Measurements from ENCODE around the gene NAPB.
"Not testable (repeated sequence)": the region's sequence is repeated elsewhere in the genome, so short reads cannot be mapped to it uniquely, and the experiment has no call there.

NAPB gene

GRCh38 chr20:23420943-23421931 lies at the start of gene NAPB:
Gene NAPB (minus strand): TSS chr20:23421488. CDS start chr20:23421402, 86 bp downstream.
- peak; percentile 97 for DNase-seq

- DNase-seq = not testable (repeated sequence)
These were observed 45.7 kb upstream of the NAPB start for GRCh38 chr20:23466961-23467360.

GRCh38 chr20:23461180-23461579 lies 39.9 kb upstream of the NAPB start:
- DNase-seq = no peak

GRCh38 chr20:23459461-23460150 lies 38.3 kb upstream of the NAPB start:
- DNase-seq = no peak

GRCh38 chr20:23456873-23457272 lies 35.6 kb upstream of the NAPB start:
- no peak for DNase-seq

- no peak for DNase-seq
These were observed 35.1 kb upstream of the NAPB start for GRCh38 chr20:23456409-23456808.

- no peak for DNase-seq
These were observed 34.4 kb upstream of the NAPB start for GRCh38 chr20:23455639-23456038.

GRCh38 chr20:23454816-23455215 lies 33.5 kb upstream of the NAPB start:
- no peak for DNase-seq

GRCh38 chr20:23453549-23454543 lies 32.6 kb upstream of the NAPB start:
- DNase-seq = no peak

- DNase-seq = no peak
These were observed 31.5 kb upstream of the NAPB start, which contains the start of gene CST11 for GRCh38 chr20:23452776-23453175. Gene CST11 (minus strand): TSS chr20:23452876. CDS start chr20:23452811, 65 bp downstream.

GRCh38 chr20:23451956-23452487 lies 30.7 kb upstream of the NAPB start:
- no peak for DNase-seq

GRCh38 chr20:23450877-23451276 lies 29.6 kb upstream of the NAPB start:
- no peak for DNase-seq

- peak; percentile 9 for DNase-seq
These were observed 28.1 kb upstream of the NAPB start for GRCh38 chr20:23449421-23449820.

- no peak for DNase-seq
These were observed 26.9 kb upstream of the NAPB start for GRCh38 chr20:23448167-23448566.

GRCh38 chr20:23446505-23446904 lies 25.2 kb upstream of the NAPB start:
- peak; percentile 56 for DNase-seq

GRCh38 chr20:23445596-23446217 lies 24.4 kb upstream of the NAPB start:
- DNase-seq = no peak

GRCh38 chr20:23444859-23445258 lies 23.6 kb upstream of the NAPB start:
- no peak for DNase-seq

- DNase-seq = no peak
These were observed 21.1 kb upstream of the NAPB start for GRCh38 chr20:23442436-23442835.

- peak; percentile 68 for DNase-seq
These were observed 20.6 kb upstream of the NAPB start for GRCh38 chr20:23441850-23442313.

- DNase-seq = no peak
These were observed 18.7 kb upstream of the NAPB start for GRCh38 chr20:23440004-23440403.

GRCh38 chr20:23438661-23439060 lies 17.4 kb upstream of the NAPB start:
- no peak for DNase-seq
